GM23248 (cell line): ENCODE measurements around the gene INKA1. TPM values are rescaled to one million over a fixed set of nuclear protein-coding genes. Genes with fewer than 3 reads are reported as not detected.

ENCODE experiments used
- DNase-seq: peaks from one replicate; pipeline ENCODE4 v3.0.0-alpha.2; 2015
- H2AFZ ChIP-seq: fragments of 200-600 bp; sonication (generic); 2 replicates; pipeline ENCODE4 v1.6.1; 2016; ENCODE audit warnings: antibody characterized with exemption
- H3F3A ChIP-seq: fragments of 200-600 bp; sonication (generic); 2 replicates; pipeline ENCODE4 v1.6.1; 2016; ENCODE audit warnings: mild to moderate bottlenecking, antibody characterized with exemption, mixed run types; ENCODE audit not compliant: insufficient read depth
- H3K27ac ChIP-seq: fragments of 200-600 bp; sonication (generic); 2 replicates; pipeline ENCODE4 v1.5.1; 2016; ENCODE audit warnings: mild to moderate bottlenecking
- H3K27me3 ChIP-seq: fragments of 200-600 bp; sonication (generic); replicated peaks from 2 replicates; pipeline ENCODE4 v1.6.1; 2016; ENCODE audit warnings: mild to moderate bottlenecking; ENCODE audit not compliant: insufficient read depth
- H3K36me3 ChIP-seq: fragments of 200-600 bp; sonication (generic); 2 replicates; pipeline ENCODE4 v1.6.1; 2016; ENCODE audit warnings: low read depth, mild to moderate bottlenecking
- H3K4me1 ChIP-seq: fragments of 200-600 bp; sonication (generic); 2 replicates; pipeline ENCODE4 v1.6.1; 2016; ENCODE audit warnings: mild to moderate bottlenecking; ENCODE audit not compliant: insufficient read depth
- H3K4me2 ChIP-seq: fragments of 200-600 bp; sonication (generic); one replicate; pipeline ENCODE4 v1.6.1; 2016; ENCODE audit warnings: mild to moderate bottlenecking; ENCODE audit not compliant: unreplicated experiment
- H3K4me3 ChIP-seq: fragments of 200-600 bp; sonication (generic); 2 replicates; pipeline ENCODE4 v1.5.1; 2016; ENCODE audit warnings: mild to moderate bottlenecking
- H3K79me2 ChIP-seq: fragments of 200-600 bp; sonication (generic); 2 replicates; pipeline ENCODE4 v1.6.1; 2016; ENCODE audit warnings: mild to moderate bottlenecking; ENCODE audit not compliant: insufficient read depth
- H3K9ac ChIP-seq: fragments of 200-600 bp; sonication (generic); 2 replicates; pipeline ENCODE4 v1.6.1; 2016; ENCODE audit warnings: mild to moderate bottlenecking
- H3K9me2 ChIP-seq: fragments of 200-600 bp; sonication (generic); 2 replicates; pipeline ENCODE4 v1.6.1; 2016; ENCODE audit warnings: mixed run types, mild to moderate bottlenecking, moderate library complexity; ENCODE audit not compliant: insufficient read depth
- H3K9me3 ChIP-seq: fragments of 200-600 bp; sonication (generic); one replicate; pipeline ENCODE4 v1.6.1; 2017; ENCODE audit warnings: low read depth
- H4K20me1 ChIP-seq: fragments of 200-600 bp; sonication (generic); 2 replicates; pipeline ENCODE4 v1.6.0; 2016; ENCODE audit not compliant: insufficient read depth
- EZH2 ChIP-seq: fragments of 200-600 bp; sonication (generic); IDR thresholded peaks from 2 replicates; pipeline ENCODE4 v1.6.1; 2018; ENCODE audit warnings: antibody characterized with exemption, mild to moderate bottlenecking; ENCODE audit not compliant: insufficient read depth, poor library complexity, severe bottlenecking
- EZH2phosphoT487 ChIP-seq: fragments of 200-600 bp; sonication (generic); IDR thresholded peaks from 2 replicates; pipeline ENCODE4 v1.6.1; 2018; ENCODE audit warnings: antibody characterized with exemption, moderate library complexity, mild to moderate bottlenecking, low read depth; ENCODE audit not compliant: insufficient read depth
- WGBS, 2 experiments: methylation state at CpG; one replicate each; pipeline ENCODE4 v1.1.6; 2015 to 2017; ENCODE audit warnings: low lambda C conversion rate in 2 of 2, low coverage in 1 of 2; ENCODE audit errors: missing lambda C conversion rate in 2 of 2; 5-methylcytosine and 5-hydroxymethylcytosine counted together
- in situ Hi-C: fragments of 300-500 bp; cut with MboI; formaldehyde crosslinking; loops from 2 replicates; pipeline ENCODE4 v1.15.0; 2020
- polyA plus RNA-seq: library from polyadenylated mRNA; unstranded; fragments of >200 nt; fragmentation: Nextera tagmentation; extraction: Ambion mirVana; gene quantifications from 2 replicates; pipeline ENCODE4 v1.2.1, GENCODE V29; 2016
- total RNA-seq: library from RNA; depleted of rRNA; stranded (reverse); fragments of >200 nt; shearing (Covaris generic); gene quantifications from 2 replicates; pipeline ENCODE4 v1.2.3, GENCODE V29; 2014

Gene INKA1
- total and polyA plus RNA-seq, 2 experiments from 2014 or later = 7.1 to 7.2 TPM

- in situ Hi-C loops = no loop called here
- Histone ChIP-seq H3K4me1 (no peaks in the 10 kb centered on the region), H3K9me3 (no peaks in the 10 kb centered on the region), H3K4me3 (no peak overlapping the region), H3K79me2 (peaks cover 100% of the 10 kb centered on the region), H3F3A (no peaks in the 10 kb centered on the region), H4K20me1 (peaks cover 3% of the 10 kb centered on the region; the same call in 1 of the 2 replicates), H3K27ac (no peak overlapping the region), H3K4me2 (no peak overlapping the region), H3K9me2 (no peaks in the 10 kb centered on the region), H3K27me3 (no peaks in the 10 kb centered on the region), H2AFZ (no peak overlapping the region), H3K36me3 (no peaks in the 10 kb centered on the region), H3K9ac (no peak overlapping the region)
- DNase-seq = no peak
- 6 to 23% methylated on average over 1 of the region's 1 CpG for WGBS, 2 experiments
- TF ChIP-seq EZH2phosphoT487 (no peak), EZH2 (no peak)
These were observed 43.8 kb upstream of the INKA1 start for GRCh38 chr3:49759226-49759625.

- no peak for DNase-seq
- H3K9ac ChIP-seq = no peak overlapping the region
- peaks cover 3% of the 10 kb centered on the region; the same call in 1 of the 2 replicates for H4K20me1 ChIP-seq
- no peaks in the 10 kb centered on the region for H3K9me2 ChIP-seq
- H3K36me3 ChIP-seq = no peaks in the 10 kb centered on the region
- WGBS, 2 experiments = 80 to 87% methylated on average over 3 of the region's 3 CpGs
- H3F3A ChIP-seq = no peaks in the 10 kb centered on the region
- peaks cover 100% of the 10 kb centered on the region for H3K79me2 ChIP-seq
- no peak overlapping the region for H2AFZ ChIP-seq
- no peak overlapping the region for H3K27ac ChIP-seq
- no peak overlapping the region for H3K4me3 ChIP-seq
- no peak overlapping the region for H3K4me2 ChIP-seq
- no peaks in the 10 kb centered on the region for H3K9me3 ChIP-seq
- in situ Hi-C loops = no loop called here
- no peak for TF ChIP-seq EZH2phosphoT487
- no peak for TF ChIP-seq EZH2
- no peaks in the 10 kb centered on the region for H3K27me3 ChIP-seq
- no peaks in the 10 kb centered on the region for H3K4me1 ChIP-seq
These were observed 41.4 kb upstream of the INKA1 start for GRCh38 chr3:49761661-49762060.

- H4K20me1 ChIP-seq = peaks cover 3% of the 10 kb centered on the region; the same call in 1 of the 2 replicates
These were observed 39.1 kb upstream of the INKA1 start for GRCh38 chr3:49763981-49764380.

GRCh38 chr3:49769286-49769915 is 33.7 kb upstream of the INKA1 start:
- H3K4me1 ChIP-seq = no peaks in the 10 kb centered on the region; the same call in 1 of the 2 replicates
- in situ Hi-C loops = no loop called here
- no peak overlapping the region for H3K9ac ChIP-seq
- no peaks in the 10 kb centered on the region for H4K20me1 ChIP-seq
- H2AFZ ChIP-seq = no peak overlapping the region
- H3K9me2 ChIP-seq = no peaks in the 10 kb centered on the region
- TF ChIP-seq EZH2phosphoT487 (no peak), EZH2 (no peak)
- no peaks in the 10 kb centered on the region for H3K9me3 ChIP-seq
- no peak overlapping the region for H3K4me2 ChIP-seq
- H3K27me3 ChIP-seq = no peaks in the 10 kb centered on the region
- no peak overlapping the region for H3K4me3 ChIP-seq
- H3K79me2 ChIP-seq = peaks cover 99% of the 10 kb centered on the region
- H3K27ac ChIP-seq = no peak overlapping the region
- no peak for DNase-seq
- 95 to 100% methylated on average over 3 of the region's 3 CpGs for WGBS, 2 experiments
- no peaks in the 10 kb centered on the region for H3K36me3 ChIP-seq
- H3F3A ChIP-seq = 0 out of 2 replicates have a peak, but pooled peaks cover 4% of the 10 kb centered on the region

More at GRCh38 chr3:49763981-49764380, 39.1 kb upstream of the INKA1 start:
- H3F3A ChIP-seq = no peaks in the 10 kb centered on the region
- no peak overlapping the region for H3K27ac ChIP-seq
- DNase-seq = no peak
- peaks cover 100% of the 10 kb centered on the region for H3K79me2 ChIP-seq
- H3K4me1 ChIP-seq = no peaks in the 10 kb centered on the region
- H3K27me3 ChIP-seq = no peaks in the 10 kb centered on the region
- no peak overlapping the region for H3K4me3 ChIP-seq
- H3K36me3 ChIP-seq = no peaks in the 10 kb centered on the region
- no peak overlapping the region for H3K4me2 ChIP-seq
- H3K9me3 ChIP-seq = no peaks in the 10 kb centered on the region
- H3K9ac ChIP-seq = no peak overlapping the region
- no peaks in the 10 kb centered on the region for H3K9me2 ChIP-seq
- no peak overlapping the region for H2AFZ ChIP-seq
- TF ChIP-seq EZH2phosphoT487 (no peak), EZH2 (no peak)
- 88 to 91% methylated on average over 4 of the region's 4 CpGs for WGBS, 2 experiments
- in situ Hi-C loops = no loop called here

- Histone ChIP-seq H3K4me1 (no peaks in the 10 kb centered on the region; the same call in 1 of the 2 replicates), H3K4me2 (no peak overlapping the region), H3K27ac (no peak overlapping the region), H3K9me2 (no peaks in the 10 kb centered on the region), H3K4me3 (no peak overlapping the region), H3K9me3 (no peaks in the 10 kb centered on the region), H3K79me2 (peaks cover 99% of the 10 kb centered on the region), H3K27me3 (no peaks in the 10 kb centered on the region), H3F3A (0 out of 2 replicates have a peak, but pooled peaks cover 9% of the 10 kb centered on the region), H4K20me1 (no peaks in the 10 kb centered on the region), H3K9ac (no peak overlapping the region), H2AFZ (no peak overlapping the region), H3K36me3 (no peaks in the 10 kb centered on the region)
- TF ChIP-seq EZH2 = no peak
- TF ChIP-seq EZH2phosphoT487 = no peak
- no peak for DNase-seq
- in situ Hi-C loops = no loop called here
These were observed 33.1 kb upstream of the INKA1 start for GRCh38 chr3:49769926-49770325.
